SK-N-SH treated with all-trans-retinoic acid at 6 μM for 48 hours (cell line): ENCODE results near the gene PKD2L2.
"Not testable (repeated sequence)": the region's sequence is repeated elsewhere in the genome, so short reads cannot be mapped to it uniquely, and the experiment has no call there.

Experiments used
- ATAC-seq: fragments of 200-7000 bp; cut with Tn5 transposase; 3 replicates; pipeline ENCODE4 v1.9.1; 2020; ENCODE audit warnings: mild to moderate bottlenecking, moderate library complexity
- ARNTL ChIP-seq: fragments of 450-650 bp; formaldehyde crosslinking; IDR thresholded peaks from 2 replicates; pipeline ENCODE4 v1.5.0; 2020; ENCODE audit warnings: low read depth, mild to moderate bottlenecking, moderate library complexity, borderline replicate concordance
- BACH2 ChIP-seq: fragments of 250-450 bp; sonication (Bioruptor Pico); IDR thresholded peaks from 2 replicates; pipeline ENCODE4 v1.9.0; 2021; ENCODE audit warnings: mild to moderate bottlenecking, borderline replicate concordance
- CSDC2 ChIP-seq: fragments of 250-450 bp; sonication (Bioruptor Pico); IDR thresholded peaks from 2 replicates; pipeline ENCODE4 v1.5.0; 2020; ENCODE audit warnings: mild to moderate bottlenecking, moderate library complexity
- ESRRG ChIP-seq: fragments of 250-450 bp; sonication (Bioruptor Pico); IDR thresholded peaks from 2 replicates; pipeline ENCODE4 v1.6.1; 2021; ENCODE audit warnings: mild to moderate bottlenecking
- GLIS3 ChIP-seq: fragments of 250-450 bp; sonication (Bioruptor Pico); IDR thresholded peaks from 2 replicates; pipeline ENCODE4 v1.5.0; 2020; ENCODE audit warnings: mild to moderate bottlenecking, moderate library complexity
- ISL1 ChIP-seq: fragments of 250-450 bp; sonication (Bioruptor Pico); IDR thresholded peaks from 2 replicates; pipeline ENCODE4 v2.1.2; 2022; ENCODE audit warnings: mild to moderate bottlenecking, moderate library complexity
- OSR1 ChIP-seq: fragments of 250-450 bp; sonication (Bioruptor Pico); IDR thresholded peaks from 2 replicates; pipeline ENCODE4 v1.8.0; 2022; ENCODE audit warnings: moderate library complexity, mild to moderate bottlenecking, inconsistent platforms
- POU6F1 ChIP-seq: fragments of 250-450 bp; sonication (Bioruptor Pico); IDR thresholded peaks from 2 replicates; pipeline ENCODE4 v1.8.0; 2021; ENCODE audit warnings: low read depth, mild to moderate bottlenecking, moderate library complexity, borderline replicate concordance
- PPARA ChIP-seq: fragments of 250-450 bp; sonication (Bioruptor Pico); IDR thresholded peaks from 2 replicates; pipeline ENCODE4 v1.5.0; 2020; ENCODE audit warnings: mild to moderate bottlenecking, borderline replicate concordance
- RARB ChIP-seq: fragments of 250-450 bp; sonication (Bioruptor Pico); IDR thresholded peaks from 2 replicates; pipeline ENCODE4 v1.8.0; 2021; ENCODE audit warnings: mild to moderate bottlenecking, moderate library complexity
- SNAI2 ChIP-seq: fragments of 250-450 bp; sonication (Bioruptor Pico); IDR thresholded peaks from 2 replicates; pipeline ENCODE4 v1.5.0; 2020; ENCODE audit warnings: mild to moderate bottlenecking, moderate library complexity
- TCF4 ChIP-seq: fragments of 250-450 bp; sonication (Bioruptor Pico); IDR thresholded peaks from 2 replicates; pipeline ENCODE4 v1.8.0; 2021; ENCODE audit warnings: mild to moderate bottlenecking, moderate library complexity, borderline replicate concordance
- TOX ChIP-seq: fragments of 250-450 bp; sonication (Bioruptor Pico); IDR thresholded peaks from 2 replicates; pipeline ENCODE4 v1.8.0; 2021; ENCODE audit warnings: mild to moderate bottlenecking, moderate library complexity, borderline replicate concordance
- ZC3H10 ChIP-seq: fragments of 250-450 bp; sonication (Bioruptor Pico); IDR thresholded peaks from 2 replicates; pipeline ENCODE4 v1.5.1; 2021; ENCODE audit warnings: mild to moderate bottlenecking, moderate library complexity
- ZFP3 ChIP-seq: fragments of 250-450 bp; sonication (Bioruptor Pico); IDR thresholded peaks from 2 replicates; pipeline ENCODE4 v1.5.0; 2020; ENCODE audit warnings: mild to moderate bottlenecking, moderate library complexity
- ZNF565 ChIP-seq: fragments of 450-650 bp; formaldehyde crosslinking; conservative IDR thresholded peaks from 2 replicates; pipeline ENCODE4 v1.5.0; 2020; ENCODE audit warnings: low read depth, mild to moderate bottlenecking, moderate library complexity
- ZNF70 ChIP-seq: fragments of 450-650 bp; formaldehyde crosslinking; IDR thresholded peaks from 2 replicates; pipeline ENCODE4 v1.5.0; 2020; ENCODE audit warnings: mild to moderate bottlenecking, moderate library complexity
- ZNF8 ChIP-seq: fragments of 450-650 bp; formaldehyde crosslinking; IDR thresholded peaks from 2 replicates; pipeline ENCODE4 v1.5.0; 2020; ENCODE audit warnings: mild to moderate bottlenecking, moderate library complexity
- TF ChIP-seq, protein P1 (sequence below): fragments of 250-450 bp; sonication (Bioruptor Pico); IDR thresholded peaks from 2 replicates; pipeline ENCODE4 v1.5.0; 2020; ENCODE audit warnings: mild to moderate bottlenecking, moderate library complexity
- TF ChIP-seq, protein P2 (sequence below): fragments of 250-450 bp; sonication (Bioruptor Pico); IDR thresholded peaks from 2 replicates; pipeline ENCODE4 v1.5.1; 2020; ENCODE audit warnings: low read depth, mild to moderate bottlenecking, moderate library complexity
- TF ChIP-seq, protein P3 (sequence below): fragments of 250-450 bp; sonication (Bioruptor Pico); IDR thresholded peaks from 2 replicates; pipeline ENCODE4 v1.8.0; 2020; ENCODE audit warnings: mild to moderate bottlenecking, moderate library complexity, borderline replicate concordance
- TF ChIP-seq, protein P4 (sequence below): fragments of 250-450 bp; sonication (Bioruptor Pico); IDR thresholded peaks from 2 replicates; pipeline ENCODE4 v1.5.1; 2021; ENCODE audit warnings: mild to moderate bottlenecking, moderate library complexity

Gene PKD2L2

DNA sequence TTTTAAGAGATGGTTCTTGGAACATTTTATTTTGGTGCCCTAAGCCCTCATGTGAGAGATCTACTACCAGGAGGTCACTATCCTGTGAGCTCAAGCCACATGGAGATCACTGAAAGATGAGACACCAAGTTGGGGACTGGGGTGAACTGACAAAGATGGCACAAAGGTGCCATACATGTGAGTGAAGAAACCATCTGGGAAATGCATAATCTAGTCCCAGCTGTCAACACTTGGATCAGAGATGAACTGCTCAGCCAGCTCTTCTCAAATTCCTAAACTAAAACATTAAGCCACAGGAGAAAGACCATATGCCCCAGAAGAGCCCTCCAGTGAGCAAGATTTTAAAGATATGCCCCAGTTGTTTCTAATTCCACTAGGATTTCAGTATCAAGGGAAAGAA is 43.8 kb upstream of the PKD2L2 start:
- peak; percentile 89 for ATAC-seq
- TF ChIP-seq PPARA (no peak), ISL1 (peak; percentile 70)

GRCh38 chr5:137847687-137848086 is 41.6 kb upstream of the PKD2L2 start:
- TF ChIP-seq, protein P1, sequence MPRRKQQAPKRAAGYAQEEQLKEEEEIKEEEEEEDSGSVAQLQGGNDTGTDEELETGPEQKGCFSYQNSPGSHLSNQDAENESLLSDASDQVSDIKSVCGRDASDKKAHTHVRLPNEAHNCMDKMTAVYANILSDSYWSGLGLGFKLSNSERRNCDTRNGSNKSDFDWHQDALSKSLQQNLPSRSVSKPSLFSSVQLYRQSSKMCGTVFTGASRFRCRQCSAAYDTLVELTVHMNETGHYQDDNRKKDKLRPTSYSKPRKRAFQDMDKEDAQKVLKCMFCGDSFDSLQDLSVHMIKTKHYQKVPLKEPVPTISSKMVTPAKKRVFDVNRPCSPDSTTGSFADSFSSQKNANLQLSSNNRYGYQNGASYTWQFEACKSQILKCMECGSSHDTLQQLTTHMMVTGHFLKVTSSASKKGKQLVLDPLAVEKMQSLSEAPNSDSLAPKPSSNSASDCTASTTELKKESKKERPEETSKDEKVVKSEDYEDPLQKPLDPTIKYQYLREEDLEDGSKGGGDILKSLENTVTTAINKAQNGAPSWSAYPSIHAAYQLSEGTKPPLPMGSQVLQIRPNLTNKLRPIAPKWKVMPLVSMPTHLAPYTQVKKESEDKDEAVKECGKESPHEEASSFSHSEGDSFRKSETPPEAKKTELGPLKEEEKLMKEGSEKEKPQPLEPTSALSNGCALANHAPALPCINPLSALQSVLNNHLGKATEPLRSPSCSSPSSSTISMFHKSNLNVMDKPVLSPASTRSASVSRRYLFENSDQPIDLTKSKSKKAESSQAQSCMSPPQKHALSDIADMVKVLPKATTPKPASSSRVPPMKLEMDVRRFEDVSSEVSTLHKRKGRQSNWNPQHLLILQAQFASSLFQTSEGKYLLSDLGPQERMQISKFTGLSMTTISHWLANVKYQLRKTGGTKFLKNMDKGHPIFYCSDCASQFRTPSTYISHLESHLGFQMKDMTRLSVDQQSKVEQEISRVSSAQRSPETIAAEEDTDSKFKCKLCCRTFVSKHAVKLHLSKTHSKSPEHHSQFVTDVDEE (CRISPR knock-in tag): no peak
- TF ChIP-seq, protein P2, sequence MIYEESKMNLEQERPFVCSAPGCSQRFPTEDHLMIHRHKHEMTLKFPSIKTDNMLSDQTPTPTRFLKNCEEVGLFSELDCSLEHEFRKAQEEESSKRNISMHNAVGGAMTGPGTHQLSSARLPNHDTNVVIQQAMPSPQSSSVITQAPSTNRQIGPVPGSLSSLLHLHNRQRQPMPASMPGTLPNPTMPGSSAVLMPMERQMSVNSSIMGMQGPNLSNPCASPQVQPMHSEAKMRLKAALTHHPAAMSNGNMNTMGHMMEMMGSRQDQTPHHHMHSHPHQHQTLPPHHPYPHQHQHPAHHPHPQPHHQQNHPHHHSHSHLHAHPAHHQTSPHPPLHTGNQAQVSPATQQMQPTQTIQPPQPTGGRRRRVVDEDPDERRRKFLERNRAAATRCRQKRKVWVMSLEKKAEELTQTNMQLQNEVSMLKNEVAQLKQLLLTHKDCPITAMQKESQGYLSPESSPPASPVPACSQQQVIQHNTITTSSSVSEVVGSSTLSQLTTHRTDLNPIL (CRISPR knock-in tag): no peak
- no peak for TF ChIP-seq ARNTL (CRISPR knock-in tag)
- TF ChIP-seq, protein P3, sequence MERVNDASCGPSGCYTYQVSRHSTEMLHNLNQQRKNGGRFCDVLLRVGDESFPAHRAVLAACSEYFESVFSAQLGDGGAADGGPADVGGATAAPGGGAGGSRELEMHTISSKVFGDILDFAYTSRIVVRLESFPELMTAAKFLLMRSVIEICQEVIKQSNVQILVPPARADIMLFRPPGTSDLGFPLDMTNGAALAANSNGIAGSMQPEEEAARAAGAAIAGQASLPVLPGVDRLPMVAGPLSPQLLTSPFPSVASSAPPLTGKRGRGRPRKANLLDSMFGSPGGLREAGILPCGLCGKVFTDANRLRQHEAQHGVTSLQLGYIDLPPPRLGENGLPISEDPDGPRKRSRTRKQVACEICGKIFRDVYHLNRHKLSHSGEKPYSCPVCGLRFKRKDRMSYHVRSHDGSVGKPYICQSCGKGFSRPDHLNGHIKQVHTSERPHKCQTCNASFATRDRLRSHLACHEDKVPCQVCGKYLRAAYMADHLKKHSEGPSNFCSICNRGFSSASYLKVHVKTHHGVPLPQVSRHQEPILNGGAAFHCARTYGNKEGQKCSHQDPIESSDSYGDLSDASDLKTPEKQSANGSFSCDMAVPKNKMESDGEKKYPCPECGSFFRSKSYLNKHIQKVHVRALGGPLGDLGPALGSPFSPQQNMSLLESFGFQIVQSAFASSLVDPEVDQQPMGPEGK (CRISPR knock-in tag): no peak
- no peak for TF ChIP-seq TOX (CRISPR knock-in tag)
- no peak for TF ChIP-seq ZC3H10 (CRISPR knock-in tag)
- no peak for TF ChIP-seq BACH2 (CRISPR knock-in tag)
- no peak for TF ChIP-seq RARB
- no peak for TF ChIP-seq TCF4 (CRISPR knock-in tag)
- ATAC-seq: no peak

DNA sequence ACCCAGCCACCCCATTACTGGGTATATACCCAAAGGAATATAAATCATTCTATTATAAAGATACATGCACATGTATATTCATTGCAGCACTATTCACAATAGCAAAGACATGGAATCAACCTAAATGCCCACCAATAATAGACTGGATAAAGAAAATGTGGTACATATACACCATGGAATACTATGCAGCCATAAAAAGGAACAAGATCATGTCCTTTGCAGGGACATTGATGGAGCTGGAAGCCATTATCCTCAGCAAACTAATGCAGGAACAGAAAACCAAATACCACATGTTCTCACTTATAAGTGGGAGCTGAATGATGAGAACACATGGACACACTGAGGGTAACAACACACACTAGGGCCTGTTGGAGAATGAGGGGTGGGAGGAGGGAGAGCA is 36.1 kb upstream of the PKD2L2 start:
- not testable (repeated sequence) for ATAC-seq
- peak; percentile 66 for TF ChIP-seq ZNF8 (CRISPR knock-in tag)

DNA sequence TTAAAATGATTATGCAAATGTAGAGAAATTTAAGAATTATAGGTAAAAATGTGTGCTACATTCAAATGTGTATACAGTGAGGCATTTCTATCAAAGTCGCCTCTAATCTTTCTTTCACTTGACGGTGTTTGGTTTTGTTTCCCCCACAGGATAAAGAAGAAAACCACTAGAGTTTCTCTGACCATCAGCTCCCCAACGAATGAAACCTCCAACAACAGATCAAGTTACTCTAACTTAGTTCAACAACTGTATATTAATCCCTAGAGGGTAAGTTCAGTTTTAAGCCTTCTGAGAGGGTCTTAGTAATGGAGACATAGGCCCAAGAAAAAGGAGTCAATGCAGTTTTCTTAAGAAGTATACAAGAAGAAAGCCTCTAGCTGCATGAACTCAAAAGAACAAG is 33.1 kb upstream of the PKD2L2 start:
- TF ChIP-seq ESRRG (CRISPR knock-in tag) (no peak), ZNF70 (CRISPR knock-in tag) (no peak), ZNF8 (CRISPR knock-in tag) (no peak), ZC3H10 (CRISPR knock-in tag) (no peak), POU6F1 (no peak), CSDC2 (CRISPR knock-in tag) (no peak), ARNTL (CRISPR knock-in tag) (no peak), RARB (no peak), GLIS3 (CRISPR knock-in tag) (no peak), ZFP3 (no peak), SNAI2 (CRISPR knock-in tag) (no peak), OSR1 (CRISPR knock-in tag) (no peak), ZNF565 (CRISPR knock-in tag) (no peak), BACH2 (CRISPR knock-in tag) (no peak)
- TF ChIP-seq, protein P4, sequence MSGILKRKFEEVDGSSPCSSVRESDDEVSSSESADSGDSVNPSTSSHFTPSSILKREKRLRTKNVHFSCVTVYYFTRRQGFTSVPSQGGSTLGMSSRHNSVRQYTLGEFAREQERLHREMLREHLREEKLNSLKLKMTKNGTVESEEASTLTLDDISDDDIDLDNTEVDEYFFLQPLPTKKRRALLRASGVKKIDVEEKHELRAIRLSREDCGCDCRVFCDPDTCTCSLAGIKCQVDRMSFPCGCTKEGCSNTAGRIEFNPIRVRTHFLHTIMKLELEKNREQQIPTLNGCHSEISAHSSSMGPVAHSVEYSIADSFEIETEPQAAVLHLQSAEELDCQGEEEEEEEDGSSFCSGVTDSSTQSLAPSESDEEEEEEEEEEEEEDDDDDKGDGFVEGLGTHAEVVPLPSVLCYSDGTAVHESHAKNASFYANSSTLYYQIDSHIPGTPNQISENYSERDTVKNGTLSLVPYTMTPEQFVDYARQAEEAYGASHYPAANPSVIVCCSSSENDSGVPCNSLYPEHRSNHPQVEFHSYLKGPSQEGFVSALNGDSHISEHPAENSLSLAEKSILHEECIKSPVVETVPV (CRISPR knock-in tag): no peak
- TF ChIP-seq, protein P3 (CRISPR knock-in tag): no peak
- TF ChIP-seq, protein P2 (CRISPR knock-in tag): no peak
- no peak for ATAC-seq
